ENCODE results near the gene OLR1. TPM values are rescaled to one million over a fixed set of nuclear protein-coding genes. Genes with fewer than 3 reads are reported as not detected.

The OLR1 gene
- total RNA-seq, 1 donor, result 73.0 TPM

- DNase-seq (ENCODE audit: low read depth), result peak; percentile 54
- H3K4me3 ChIP-seq (ENCODE audit: low read depth, low read length), result no peak overlapping the region
- TF ChIP-seq CTCF (IDR thresholded peaks at IDR 0.05; ENCODE audit: insufficient read depth, low read depth, low read length), result no peak
Observed at GRCh38 chr12:10121278-10121677, 50.7 kb downstream of the OLR1 start.

- DNase-seq (ENCODE audit: low read depth), result peak; percentile 71
- H3K4me3 ChIP-seq (ENCODE audit: low read depth, low read length), result no peak overlapping the region
- TF ChIP-seq CTCF (IDR thresholded peaks at IDR 0.05; ENCODE audit: insufficient read depth, low read depth, low read length), result no peak
Observed at GRCh38 chr12:10119066-10119465, 52.9 kb downstream of the OLR1 start.

GRCh38 chr12:10115890-10116289, 56.0 kb downstream of the OLR1 start:
- H3K4me3 ChIP-seq (ENCODE audit: low read depth, low read length), result no peak overlapping the region
- no peak for TF ChIP-seq CTCF (IDR thresholded peaks at IDR 0.05; ENCODE audit: insufficient read depth, low read depth, low read length)

GRCh38 chr12:10115311-10115710, 56.6 kb downstream of the OLR1 start:
- DNase-seq (ENCODE audit: low read depth), result no peak
- TF ChIP-seq CTCF (IDR thresholded peaks at IDR 0.05; ENCODE audit: insufficient read depth, low read depth, low read length), result no peak
- H3K4me3 ChIP-seq (ENCODE audit: low read depth, low read length), result no peak overlapping the region

More at GRCh38 chr12:10115890-10116289, 56.0 kb downstream of the OLR1 start:
- peak; percentile 38 for DNase-seq (ENCODE audit: low read depth)

GRCh38 chr12:10113920-10114319, 58.0 kb downstream of the OLR1 start:
- no peak for DNase-seq (ENCODE audit: low read depth)
- no peak overlapping the region for H3K4me3 ChIP-seq (ENCODE audit: low read depth, low read length)
- no peak for TF ChIP-seq CTCF (IDR thresholded peaks at IDR 0.05; ENCODE audit: insufficient read depth, low read depth, low read length)

GRCh38 chr12:10113075-10113474, 58.9 kb downstream of the OLR1 start:
- H3K4me3 ChIP-seq (ENCODE audit: low read depth, low read length), result no peak overlapping the region
- peak; percentile 40 for DNase-seq (ENCODE audit: low read depth)
- TF ChIP-seq CTCF (IDR thresholded peaks at IDR 0.05; ENCODE audit: insufficient read depth, low read depth, low read length), result no peak

- TF ChIP-seq CTCF (IDR thresholded peaks at IDR 0.05; ENCODE audit: insufficient read depth, low read depth, low read length), result no peak
- no peak overlapping the region for H3K4me3 ChIP-seq (ENCODE audit: low read depth, low read length)
- DNase-seq (ENCODE audit: low read depth), result no peak
Observed at GRCh38 chr12:10111451-10111850, 60.5 kb downstream of the OLR1 start.
